Ovary (tissue), 3 donors: ENCODE measurements around the gene FBN1.

ENCODE experiments used
- CTCF ChIP-seq, 3 donors: fragments of 450-650 bp in 2 of 3; fragments of 200-600 bp in 1 of 3; IDR thresholded peaks; one replicate each; pipeline versions ENCODE4 v1.5.1 to v1.8.0; 2016 to 2022; ENCODE audit warnings: antibody characterized with exemption in 3 of 3, mild to moderate bottlenecking in 1 of 3
- POLR2A ChIP-seq: fragments of 450-650 bp; IDR thresholded peaks from one replicate; pipeline ENCODE4 v1.6.1; 2017; ENCODE audit warnings: antibody characterized with exemption, mild to moderate bottlenecking, moderate library complexity
- donor health status: DM: no; HTN: no; CAD: no.

- TF ChIP-seq POLR2A (no peak), CTCF (IDR thresholded peaks at IDR 0.05) (no peak)
These were observed 260.9 kb downstream of the FBN1 start for GRCh38 chr15:48384616-48385015.
